Stimulated activated CD4-positive, alpha-beta T cell treated with anti-CD3 and anti-CD28 coated beads, Interleukin-1b, Interleukin-23, amount 100 ng/mL, for 4 hours (primary cell): Measurements from ENCODE around the gene RMND1.
"Not testable (repeated sequence)": the region's sequence is repeated elsewhere in the genome, so short reads cannot be mapped to it uniquely, and the experiment has no call there.

ENCODE experiments used
- DNase-seq, 2 donors: peaks; one replicate each; pipeline ENCODE4 v3.0.0-alpha.2; 2020; ENCODE audit warnings: low read depth in 2 of 2

Gene RMND1

GRCh38 chr6:151385177-151385576, 66.7 kb downstream of the RMND1 start:
- DNase-seq, result no peak

- DNase-seq, result no peak
Observed at GRCh38 chr6:151384151-151384550, 67.8 kb downstream of the RMND1 start.

- DNase-seq, result not testable (repeated sequence)
Observed at GRCh38 chr6:151382631-151383030, 69.3 kb downstream of the RMND1 start.

- DNase-seq, result no peak
Observed at GRCh38 chr6:151381722-151382121, 70.2 kb downstream of the RMND1 start.

GRCh38 chr6:151380848-151381205, 71.1 kb downstream of the RMND1 start:
- DNase-seq, result no peak

GRCh38 chr6:151379933-151380847, 71.7 kb downstream of the RMND1 start:
- DNase-seq, result no peak

GRCh38 chr6:151377095-151377494, 74.8 kb downstream of the RMND1 start:
- DNase-seq, result no peak

- DNase-seq, result no peak
Observed at GRCh38 chr6:151376440-151376839, 75.5 kb downstream of the RMND1 start.

- DNase-seq, result no peak
Observed at GRCh38 chr6:151375833-151376232, 76.1 kb downstream of the RMND1 start.

GRCh38 chr6:151374036-151374683, 77.8 kb downstream of the RMND1 start:
- no peak for DNase-seq

GRCh38 chr6:151372164-151372563, 79.8 kb downstream of the RMND1 start:
- no peak for DNase-seq

GRCh38 chr6:151370509-151371078, 81.3 kb downstream of the RMND1 start:
- no peak for DNase-seq

- DNase-seq, result no peak
Observed at GRCh38 chr6:151365233-151365632, 86.7 kb downstream of the RMND1 start.

- no peak for DNase-seq
Observed at GRCh38 chr6:151359486-151359885, 92.4 kb downstream of the RMND1 start.

- no peak for DNase-seq
Observed at GRCh38 chr6:151358475-151358874, 93.5 kb downstream of the RMND1 start.

- no peak for DNase-seq
Observed at GRCh38 chr6:151357758-151358436, 94.0 kb downstream of the RMND1 start.

GRCh38 chr6:151356983-151357382, 94.9 kb downstream of the RMND1 start:
- not testable (repeated sequence) for DNase-seq
